Nephron progenitor cell (in vitro differentiated cells): ENCODE measurements around the gene ARHGAP24.
A peak's percentile ranks its signal among the peaks of the same experiment; 100 is the strongest.

Source experiments
- DNase-seq: peaks from one replicate; pipeline ENCODE4 v3.0.0; 2021
- H3K27ac Mint-ChIP-seq: 2 replicates; pipeline ENCODE4 v1.8.0; 2021; ENCODE audit warnings: mild to moderate bottlenecking, moderate library complexity, mixed read lengths
- H3K27me3 Mint-ChIP-seq: 2 replicates; pipeline ENCODE4 v1.8.0; 2021; ENCODE audit warnings: mild to moderate bottlenecking, low read depth, mixed read lengths; ENCODE audit not compliant: poor library complexity
- H3K36me3 Mint-ChIP-seq: 2 replicates; pipeline ENCODE4 v1.8.0; 2021; ENCODE audit warnings: low read depth, mixed read lengths
- H3K4me1 Mint-ChIP-seq: 2 replicates; pipeline ENCODE4 v1.8.0; 2021; ENCODE audit warnings: mixed read lengths
- H3K4me3 Mint-ChIP-seq: 2 replicates; pipeline ENCODE4 v1.8.0; 2021; ENCODE audit warnings: mild to moderate bottlenecking, moderate library complexity, mixed read lengths
- H3K9me3 Mint-ChIP-seq: 2 replicates; pipeline ENCODE4 v1.8.0; 2021; ENCODE audit warnings: mild to moderate bottlenecking, moderate library complexity, mixed read lengths
- CTCF ChIP-seq: fragments of 200-600 bp; sonication (generic); IDR thresholded peaks from 2 replicates; pipeline ENCODE4 v1.5.0; 2021; ENCODE audit warnings: antibody characterized with exemption

Gene ARHGAP24

GRCh38 chr4:85476381-85476780, 1.4 kb downstream of the ARHGAP24 start:
- Mint-ChIP-seq H3K36me3 (no peaks in the 10 kb centered on the region), H3K27ac (no peak overlapping the region), H3K4me3 (peak overlapping the region; percentile 51), H3K27me3 (peaks cover 12% of the 10 kb centered on the region), H3K4me1 (peaks cover 20% of the 10 kb centered on the region), H3K9me3 (no peaks in the 10 kb centered on the region)
- DNase-seq, result no peak
- no peak for TF ChIP-seq CTCF

- no peak overlapping the region for H3K4me3 Mint-ChIP-seq
- DNase-seq, result no peak
- no peaks in the 10 kb centered on the region for H3K9me3 Mint-ChIP-seq
- no peak for TF ChIP-seq CTCF
- no peaks in the 10 kb centered on the region for H3K36me3 Mint-ChIP-seq
- peaks cover 25% of the 10 kb centered on the region for H3K4me1 Mint-ChIP-seq
- H3K27me3 Mint-ChIP-seq, result peaks cover 12% of the 10 kb centered on the region
- H3K27ac Mint-ChIP-seq, result no peak overlapping the region
These were observed 2.6 kb downstream of the ARHGAP24 start for GRCh38 chr4:85477534-85477933.

DNA sequence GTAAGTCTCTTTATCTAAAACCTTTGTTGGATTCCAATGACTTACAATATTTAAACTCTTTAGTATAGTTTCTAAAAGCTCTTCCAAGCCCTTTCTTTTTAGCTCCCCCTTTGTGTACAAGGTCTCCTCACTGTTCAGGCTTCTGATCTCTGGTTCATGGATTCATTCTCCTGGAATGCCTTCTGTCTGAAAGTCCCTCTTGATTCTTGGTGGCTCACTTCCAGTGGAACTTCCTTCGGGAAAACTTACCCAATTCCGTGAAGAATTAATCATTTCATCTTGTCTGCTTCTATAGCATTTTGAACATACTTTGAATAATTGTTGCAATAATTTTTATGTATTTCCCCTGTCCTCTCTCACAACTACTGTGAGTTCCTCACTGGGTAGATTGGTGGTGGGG, 3.6 kb downstream of the ARHGAP24 start:
- Mint-ChIP-seq H3K27ac (no peak overlapping the region), H3K36me3 (no peaks in the 10 kb centered on the region), H3K27me3 (peaks cover 12% of the 10 kb centered on the region), H3K4me1 (peaks cover 25% of the 10 kb centered on the region), H3K4me3 (no peak overlapping the region), H3K9me3 (no peaks in the 10 kb centered on the region)
- DNase-seq, result no peak
- TF ChIP-seq CTCF, result no peak

DNA sequence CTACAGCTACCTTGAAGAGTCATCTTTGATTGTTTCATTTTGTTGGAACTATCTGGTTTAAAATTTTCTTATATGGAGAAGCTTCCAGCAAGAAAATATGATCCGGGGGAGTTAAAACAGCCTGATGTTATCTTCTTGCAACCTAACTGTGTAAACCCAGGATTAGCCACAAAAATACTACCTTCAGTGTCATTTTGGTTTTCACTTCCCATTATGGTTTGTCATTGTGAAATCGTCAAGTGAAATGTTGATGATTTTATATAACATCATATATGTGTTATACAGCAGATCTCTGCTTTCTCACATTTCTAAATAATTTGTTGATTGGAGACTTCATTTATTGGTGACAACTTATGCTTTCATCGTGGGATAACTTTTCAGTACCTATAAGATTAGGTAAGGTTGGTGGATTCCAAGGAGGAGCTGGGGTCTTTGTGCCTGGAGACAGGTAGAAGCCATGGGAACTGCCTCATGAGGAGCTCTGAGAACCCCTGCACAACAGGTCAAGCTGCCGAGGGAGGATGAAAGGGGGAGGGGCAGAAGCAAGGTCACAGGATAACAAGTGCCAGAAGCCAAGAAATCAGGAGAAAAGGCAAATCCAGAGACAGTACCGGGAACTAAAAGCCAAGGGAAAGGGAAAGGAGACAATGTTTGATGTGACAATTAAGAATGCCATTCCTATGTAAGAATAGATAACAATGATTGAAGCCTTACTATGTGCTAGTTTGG, 7.2 kb downstream of the ARHGAP24 start:
- no peaks in the 10 kb centered on the region for H3K9me3 Mint-ChIP-seq
- H3K27me3 Mint-ChIP-seq, result peaks cover 12% of the 10 kb centered on the region
- H3K4me3 Mint-ChIP-seq, result no peak overlapping the region
- peaks cover 4% of the 10 kb centered on the region for H3K4me1 Mint-ChIP-seq
- no peaks in the 10 kb centered on the region for H3K36me3 Mint-ChIP-seq
- DNase-seq, result no peak
- no peak overlapping the region for H3K27ac Mint-ChIP-seq
- no peak for TF ChIP-seq CTCF

GRCh38 chr4:85486425-85487086, 11.6 kb downstream of the ARHGAP24 start:
- no peak for TF ChIP-seq CTCF
- H3K9me3 Mint-ChIP-seq, result no peaks in the 10 kb centered on the region
- H3K27ac Mint-ChIP-seq, result no peak overlapping the region
- no peaks in the 10 kb centered on the region for H3K27me3 Mint-ChIP-seq
- peaks cover 14% of the 10 kb centered on the region for H3K4me1 Mint-ChIP-seq
- H3K36me3 Mint-ChIP-seq, result no peaks in the 10 kb centered on the region
- H3K4me3 Mint-ChIP-seq, result no peak overlapping the region
- no peak for DNase-seq

DNA sequence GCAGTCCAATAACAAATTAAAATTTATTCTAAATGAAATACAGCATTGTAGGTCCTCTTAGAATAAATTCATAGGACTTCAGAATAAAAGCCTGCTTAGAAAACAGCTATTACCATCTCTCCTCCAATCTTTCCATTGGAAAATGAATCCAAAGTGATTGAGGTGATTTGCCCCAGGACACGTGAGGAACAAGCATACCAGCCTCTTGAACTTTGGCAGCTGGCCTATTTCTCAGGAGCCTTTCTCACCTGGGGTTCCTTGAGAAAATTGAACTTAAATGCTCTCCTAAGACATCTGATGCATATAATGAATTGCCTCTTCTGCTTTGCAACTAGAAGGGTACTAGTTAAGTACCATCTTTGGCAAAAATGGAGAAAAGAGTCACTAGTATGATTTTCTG, 13.5 kb downstream of the ARHGAP24 start:
- Mint-ChIP-seq H3K27ac (no peak overlapping the region), H3K4me3 (no peak overlapping the region)
- no peak for DNase-seq

More for the DNA sequence above, 13.5 kb downstream of the ARHGAP24 start:
- Mint-ChIP-seq H3K36me3 (no peaks in the 10 kb centered on the region), H3K4me1 (peaks cover 10% of the 10 kb centered on the region), H3K27me3 (no peaks in the 10 kb centered on the region), H3K9me3 (no peaks in the 10 kb centered on the region)
- no peak for TF ChIP-seq CTCF
